ENCODE measurements around the gene EFNA1.

EFNA1 gene, protein sequence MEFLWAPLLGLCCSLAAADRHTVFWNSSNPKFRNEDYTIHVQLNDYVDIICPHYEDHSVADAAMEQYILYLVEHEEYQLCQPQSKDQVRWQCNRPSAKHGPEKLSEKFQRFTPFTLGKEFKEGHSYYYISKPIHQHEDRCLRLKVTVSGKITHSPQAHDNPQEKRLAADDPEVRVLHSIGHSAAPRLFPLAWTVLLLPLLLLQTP

GRCh38 chr1:155127105-155127966 lies at the start of gene EFNA1:
EFNA1 (plus strand) TSS chr1:155127876; CDS start chr1:155127978, 102 bp downstream.
- DNase-seq: peak; percentile 47

- DNase-seq: peak; percentile 74
These were observed 49.0 kb upstream of the EFNA1 start, which contains the start of gene EFNA3 for GRCh38 chr1:155078469-155079209. EFNA3 (plus strand) TSS chr1:155078837; CDS start chr1:155078942, 105 bp downstream.

- no peak for DNase-seq
These were observed 48.5 kb upstream of the EFNA1 start for GRCh38 chr1:155079210-155079486.

DNA sequence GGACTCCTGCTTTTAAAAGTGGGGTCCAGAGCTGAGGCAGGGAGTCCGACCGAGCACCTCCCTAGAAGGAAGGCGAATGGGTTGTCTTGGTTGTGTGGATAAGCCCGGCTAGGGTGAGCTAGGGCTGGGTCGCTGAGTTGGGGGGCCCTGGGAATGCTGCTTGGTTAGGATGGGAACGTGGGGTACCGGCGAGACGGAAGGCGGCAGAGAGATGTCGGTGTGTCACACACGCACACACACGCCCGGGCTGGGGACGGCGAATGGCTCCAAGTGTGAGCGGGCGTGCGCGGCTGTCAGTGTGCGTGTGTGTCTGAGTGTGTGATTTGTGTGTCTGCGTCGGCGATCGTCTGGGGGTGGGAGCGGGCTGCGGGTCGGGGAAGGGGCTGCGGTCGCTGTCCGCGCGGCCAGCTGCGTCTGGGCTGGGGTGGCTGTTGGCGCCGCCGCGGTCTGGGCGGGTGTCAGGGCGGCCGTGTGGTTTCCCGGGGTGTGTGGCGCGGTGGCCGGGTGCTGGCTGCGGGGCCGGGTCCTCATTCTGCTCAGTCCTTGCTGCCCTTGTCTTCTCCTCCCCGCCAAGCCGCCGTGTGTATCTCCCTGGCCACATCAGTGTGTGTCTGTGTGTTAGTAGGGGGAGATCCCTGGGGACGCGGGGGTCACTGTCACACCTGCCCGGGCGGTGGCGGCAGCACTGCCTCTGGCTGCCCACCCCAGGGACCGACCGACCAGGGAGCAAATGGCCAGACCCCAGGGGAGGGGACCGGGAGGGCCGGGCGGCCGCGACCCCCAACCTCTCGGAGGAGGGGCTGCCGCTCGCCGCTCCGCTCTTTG lies 48.0 kb upstream of the EFNA1 start:
- no peak for DNase-seq

GRCh38 chr1:155080312-155081228 lies 47.1 kb upstream of the EFNA1 start:
- no peak for DNase-seq

- peak; percentile 23 for DNase-seq
These were observed 46.0 kb upstream of the EFNA1 start for GRCh38 chr1:155081472-155082300.

DNA sequence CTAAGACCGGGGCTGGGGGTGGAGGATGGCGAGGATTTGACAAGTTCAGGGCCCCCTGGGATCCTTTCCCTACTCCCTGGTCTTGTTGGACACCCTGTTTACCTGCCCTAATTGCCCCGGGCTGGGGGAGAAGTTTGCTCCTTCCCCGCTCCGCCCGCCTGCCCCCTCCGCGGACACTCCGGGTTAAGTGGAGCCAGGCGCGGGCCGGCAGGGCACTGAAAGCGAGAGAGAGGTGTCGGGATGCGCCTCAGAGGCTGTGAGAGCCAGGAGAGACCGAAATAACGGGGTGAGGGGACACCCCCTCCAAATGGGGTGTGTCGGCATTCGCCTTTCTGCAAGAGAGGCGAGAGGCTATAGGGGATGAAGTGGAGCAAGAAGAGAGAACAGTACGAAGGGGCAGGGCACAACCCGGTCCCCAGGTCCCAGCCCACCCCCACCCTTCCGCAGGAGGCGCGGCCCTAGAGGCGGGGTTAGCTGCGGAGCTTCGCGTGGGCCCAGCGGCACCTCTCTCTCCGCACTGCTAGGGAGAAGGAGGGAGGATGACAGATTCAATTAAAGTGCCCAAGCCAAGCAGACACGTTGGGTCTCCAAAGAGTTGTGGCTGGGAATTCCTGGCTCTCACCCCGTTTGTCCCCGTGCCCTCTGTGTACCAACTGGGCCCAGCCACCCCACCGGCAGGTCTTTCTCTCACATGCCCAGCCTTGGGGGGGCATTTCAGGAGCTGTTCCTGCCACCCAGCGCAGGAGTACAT lies 45.2 kb upstream of the EFNA1 start:
- no peak for DNase-seq

- DNase-seq: no peak
These were observed 44.6 kb upstream of the EFNA1 start for GRCh38 chr1:155083052-155083541.

DNA sequence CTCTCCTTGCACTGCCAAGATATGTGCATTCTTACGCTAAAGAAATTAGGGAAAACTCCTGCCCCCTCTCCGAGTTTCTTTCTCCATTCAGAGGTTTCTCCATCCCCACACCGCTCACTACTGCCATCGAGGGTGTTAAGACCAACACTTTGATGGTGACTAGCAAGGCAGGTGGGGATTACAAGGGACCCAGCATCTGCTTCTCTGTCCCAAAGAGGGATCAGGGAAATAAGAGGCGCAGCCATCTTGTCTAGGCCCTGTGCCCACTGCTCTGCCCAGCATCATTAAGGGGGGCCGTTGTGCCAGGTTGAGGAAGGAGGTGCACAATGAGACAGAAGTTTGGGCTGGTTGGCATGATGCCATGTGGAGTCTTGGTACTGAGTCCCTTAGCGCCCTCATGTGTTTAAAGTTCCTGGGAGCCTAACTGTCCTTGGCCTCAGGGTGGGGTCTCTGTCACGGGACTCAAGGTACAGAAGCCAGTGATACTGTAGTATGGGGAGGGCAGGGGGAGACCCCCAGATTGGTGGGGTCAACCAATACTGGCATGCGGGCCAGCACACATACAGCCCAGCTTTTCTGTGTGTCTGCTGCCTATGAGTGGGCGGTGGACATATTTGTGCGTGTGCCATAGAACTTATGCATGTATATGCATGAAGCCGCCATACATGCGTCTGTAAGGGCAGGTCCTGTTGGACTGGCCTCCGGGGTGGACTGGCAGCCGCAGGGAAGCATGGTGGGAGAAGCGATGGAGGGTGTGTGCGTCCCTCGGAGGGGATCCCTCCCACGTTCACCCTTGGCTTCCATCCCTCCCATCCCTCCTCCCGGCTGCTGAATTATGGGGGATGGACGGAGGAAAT lies 43.6 kb upstream of the EFNA1 start:
- peak; percentile 51 for DNase-seq

GRCh38 chr1:155084722-155085503 lies 42.8 kb upstream of the EFNA1 start:
- DNase-seq: peak; percentile 95

DNA sequence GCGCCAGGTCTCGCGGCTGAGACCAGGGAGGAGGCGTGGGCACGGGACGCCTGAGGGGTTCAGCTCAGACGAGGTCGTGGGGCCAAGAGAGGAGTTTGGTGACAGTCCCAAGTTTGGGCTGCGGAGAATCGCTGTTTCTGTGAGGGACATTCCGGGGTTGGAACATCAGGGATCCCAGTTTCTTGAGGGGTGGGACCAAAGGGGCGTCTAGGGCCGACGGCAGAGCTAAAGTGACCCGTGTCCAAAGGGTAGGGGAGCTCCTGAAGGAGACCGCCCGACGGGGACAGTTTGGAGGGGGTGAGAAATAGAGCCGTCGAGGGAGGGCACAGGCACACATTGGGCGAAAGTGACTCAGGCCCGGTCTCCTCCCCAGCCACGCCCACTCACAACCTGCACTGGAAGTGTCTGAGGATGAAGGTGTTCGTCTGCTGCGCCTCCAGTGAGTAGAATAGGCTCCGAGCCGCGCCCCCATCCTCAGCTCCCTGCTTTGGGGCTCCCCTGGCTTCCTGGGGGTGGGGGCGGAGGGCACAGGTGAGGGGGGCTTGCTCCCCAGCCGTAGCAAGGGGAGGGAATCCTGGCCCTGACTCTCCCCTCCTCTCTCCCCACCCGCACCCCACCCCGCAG lies 42.1 kb upstream of the EFNA1 start:
- peak; percentile 63 for DNase-seq

GRCh38 chr1:155086128-155086741 lies 41.4 kb upstream of the EFNA1 start:
- DNase-seq: peak; percentile 68

GRCh38 chr1:155086856-155087535 lies 40.7 kb upstream of the EFNA1 start:
- no peak for DNase-seq

- DNase-seq: peak; percentile 85
These were observed 36.3 kb upstream of the EFNA1 start for GRCh38 chr1:155091071-155092051.

DNA sequence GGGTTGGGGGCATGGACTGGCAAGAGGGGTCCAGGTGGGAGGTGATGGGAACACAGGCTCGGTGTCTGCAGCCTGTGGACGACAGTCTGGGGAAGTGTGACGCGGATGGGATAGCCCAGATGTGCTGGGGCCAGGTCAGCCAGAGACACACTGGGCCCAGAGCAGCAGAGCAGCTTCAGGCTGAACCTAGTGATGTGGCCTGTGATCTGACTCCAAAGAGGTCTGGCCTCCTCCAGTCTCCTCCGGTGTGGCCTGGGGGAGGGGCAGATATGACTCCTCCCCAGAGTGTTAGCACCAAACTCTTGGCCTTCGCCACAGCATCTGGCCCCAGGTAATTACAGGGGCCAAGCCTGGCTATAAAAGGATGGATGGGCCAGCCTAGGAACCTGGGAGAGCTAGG lies 35.5 kb upstream of the EFNA1 start:
- DNase-seq: no peak
